ENCODE results near the gene GLI1.
A peak's percentile ranks its signal among the peaks of the same experiment; 100 is the strongest.
"Not testable (repeated sequence)": the region's sequence is repeated elsewhere in the genome, so short reads cannot be mapped to it uniquely, and the experiment has no call there.

GLI1 gene
- 0.09 to 0.24 reads per million in 2 experiments for total RNA-seq

GRCh38 chr12:57459750-57460467, at the start of gene GLI1:
TSS of gene GLI1 (plus strand) at chr12:57459785. CDS start at chr12:57463692, 3,907 bp downstream.
- no peak for DNase-seq (ENCODE audit: low read depth)

- DNase-seq (ENCODE audit: low read depth): no peak
These were observed 49.1 kb upstream of the GLI1 start for GRCh38 chr12:57410534-57410933.

GRCh38 chr12:57414160-57414559, 45.4 kb upstream of the GLI1 start:
- not testable (repeated sequence) for DNase-seq (ENCODE audit: low read depth)

- no peak for DNase-seq (ENCODE audit: low read depth)
These were observed 44.5 kb upstream of the GLI1 start for GRCh38 chr12:57415088-57415487.

GRCh38 chr12:57416039-57416996, 43.3 kb upstream of the GLI1 start:
- no peak for DNase-seq (ENCODE audit: low read depth)

GRCh38 chr12:57418255-57418654, 41.3 kb upstream of the GLI1 start:
- no peak for DNase-seq (ENCODE audit: low read depth)

- DNase-seq (ENCODE audit: low read depth): no peak
These were observed 40.1 kb upstream of the GLI1 start for GRCh38 chr12:57419495-57419894.

- DNase-seq (ENCODE audit: low read depth): no peak
These were observed 39.1 kb upstream of the GLI1 start for GRCh38 chr12:57420482-57420881.

GRCh38 chr12:57426948-57427347, 32.6 kb upstream of the GLI1 start:
- not testable (repeated sequence) for DNase-seq (ENCODE audit: low read depth)

- DNase-seq (ENCODE audit: low read depth): no peak
These were observed 30.6 kb upstream of the GLI1 start for GRCh38 chr12:57428965-57429364.

- DNase-seq (ENCODE audit: low read depth): no peak
These were observed 30.0 kb upstream of the GLI1 start for GRCh38 chr12:57429473-57430111.

GRCh38 chr12:57430112-57430930, 29.3 kb upstream of the GLI1 start:
- peak; percentile 25 for DNase-seq (ENCODE audit: low read depth)

GRCh38 chr12:57430931-57431566, 28.5 kb upstream of the GLI1 start, which contains the start of gene R3HDM2:
TSS of gene R3HDM2 (minus strand) at chr12:57431043. CDS start at chr12:57310428, 120,615 bp downstream.
- DNase-seq (ENCODE audit: low read depth): peak; percentile 91

GRCh38 chr12:57431654-57432188, 27.9 kb upstream of the GLI1 start:
- no peak for DNase-seq (ENCODE audit: low read depth)

- no peak for DNase-seq (ENCODE audit: low read depth)
These were observed 26.2 kb upstream of the GLI1 start for GRCh38 chr12:57433370-57433769.

- DNase-seq (ENCODE audit: low read depth): no peak
These were observed 24.9 kb upstream of the GLI1 start, which contains the start of gene INHBC for GRCh38 chr12:57434517-57435223. TSS of gene INHBC (plus strand) at chr12:57434784. CDS start at chr12:57434887, 103 bp downstream.

GRCh38 chr12:57435293-57435692, 24.3 kb upstream of the GLI1 start:
- DNase-seq (ENCODE audit: low read depth): no peak

- DNase-seq (ENCODE audit: low read depth): no peak
These were observed 21.2 kb upstream of the GLI1 start for GRCh38 chr12:57438400-57438799.

- DNase-seq (ENCODE audit: low read depth): no peak
These were observed 19.8 kb upstream of the GLI1 start for GRCh38 chr12:57439762-57440266.

GRCh38 chr12:57441393-57441792, 18.2 kb upstream of the GLI1 start:
- not testable (repeated sequence) for DNase-seq (ENCODE audit: low read depth)
